GM13976 (cell line): ENCODE data around the gene TSSC4.

Experiments used
- DNase-seq: peaks from one replicate; pipeline ENCODE4 v3.0.0; 2012; ENCODE audit warnings: low spot score
- CTCF ChIP-seq: IDR thresholded peaks from 2 replicates; pipeline ENCODE4 v1.5.1; 2012; ENCODE audit warnings: borderline replicate concordance, mild to moderate bottlenecking; ENCODE audit not compliant: insufficient read depth; ENCODE audit errors: extremely low read depth, missing control alignments, control extremely low read depth
- in situ Hi-C: fragments of 300-500 bp; cut with MboI; formaldehyde crosslinking; loops from one replicate; pipeline ENCODE4 v1.12.0; 2022; ENCODE audit warnings: low sequenced_read_pairs, mixed read lengths, inconsistent platforms; ENCODE audit not compliant: unreplicated experiment

Gene TSSC4

GRCh38 chr11:2426826-2427521 is 26.4 kb downstream of the TSSC4 start:
- DNase-seq, result no peak
- TF ChIP-seq CTCF, result no peak
- in situ Hi-C loops, result loop anchor here (10.0 kb wide), 1 partner anchor 222 kb away; no protein-coding TSS in a partner anchor

GRCh38 chr11:2427721-2428321 is 27.3 kb downstream of the TSSC4 start:
- in situ Hi-C loops, result loop anchor here (10.0 kb wide), 1 partner anchor 223 kb away; no protein-coding TSS in a partner anchor
- no peak for DNase-seq
- TF ChIP-seq CTCF, result peak; percentile 1

GRCh38 chr11:2428322-2428795 is 27.8 kb downstream of the TSSC4 start:
- in situ Hi-C loops, result loop anchor here (10.0 kb wide), 1 partner anchor 224 kb away; no protein-coding TSS in a partner anchor
- peak; percentile 74 for TF ChIP-seq CTCF
- DNase-seq, result peak; percentile 83

- DNase-seq, result no peak
- in situ Hi-C loops, result loop anchor here (5.0 to 10.0 kb wide), 2 partner anchors 101 to 443 kb away; no protein-coding TSS in a partner anchor
- TF ChIP-seq CTCF, result no peak
Measured at GRCh38 chr11:2431395-2431794, 30.8 kb downstream of the TSSC4 start.

GRCh38 chr11:2432171-2432621 is 31.6 kb downstream of the TSSC4 start:
- in situ Hi-C loops, result loop anchor here (5.0 to 10.0 kb wide), 2 partner anchors 100 to 443 kb away; no protein-coding TSS in a partner anchor
- no peak for DNase-seq
- no peak for TF ChIP-seq CTCF

GRCh38 chr11:2432628-2433071 is 32.1 kb downstream of the TSSC4 start:
- DNase-seq, result no peak
- TF ChIP-seq CTCF, result no peak
- in situ Hi-C loops, result loop anchor here (5.0 to 10.0 kb wide), 2 partner anchors 100 to 442 kb away; no protein-coding TSS in a partner anchor
